ENCODE measurements around the gene MTMR3.
"Not testable (repeated sequence)": the region's sequence is repeated elsewhere in the genome, so short reads cannot be mapped to it uniquely, and the experiment has no call there.

Gene MTMR3

GRCh38 chr22:29967461-29967860 is 84.5 kb downstream of the MTMR3 start:
- DNase-seq (ENCODE audit: low read depth) = no peak

GRCh38 chr22:29971607-29972006 is 88.6 kb downstream of the MTMR3 start:
- no peak for DNase-seq (ENCODE audit: low read depth)

GRCh38 chr22:29972121-29972520 is 89.1 kb downstream of the MTMR3 start:
- no peak for DNase-seq (ENCODE audit: low read depth)

DNA sequence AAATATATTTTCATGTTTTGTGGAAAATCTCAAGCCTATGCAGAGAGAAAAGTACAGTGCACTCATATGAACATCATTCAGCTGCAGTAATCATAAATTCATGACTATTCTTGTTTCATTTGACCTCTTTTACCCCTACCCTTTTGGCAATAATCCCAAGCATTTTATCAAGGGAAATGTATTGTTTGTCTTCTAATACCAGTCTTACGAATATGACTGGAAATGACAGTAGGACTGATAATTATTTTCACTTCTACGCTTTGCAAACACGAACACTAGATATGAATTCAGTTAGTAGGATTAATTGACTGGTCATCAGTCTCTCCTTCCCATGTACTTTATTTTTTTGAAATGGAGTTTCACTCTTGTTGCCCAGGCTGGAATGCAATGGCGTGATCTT is 90.3 kb downstream of the MTMR3 start:
- no peak for DNase-seq (ENCODE audit: low read depth)

DNA sequence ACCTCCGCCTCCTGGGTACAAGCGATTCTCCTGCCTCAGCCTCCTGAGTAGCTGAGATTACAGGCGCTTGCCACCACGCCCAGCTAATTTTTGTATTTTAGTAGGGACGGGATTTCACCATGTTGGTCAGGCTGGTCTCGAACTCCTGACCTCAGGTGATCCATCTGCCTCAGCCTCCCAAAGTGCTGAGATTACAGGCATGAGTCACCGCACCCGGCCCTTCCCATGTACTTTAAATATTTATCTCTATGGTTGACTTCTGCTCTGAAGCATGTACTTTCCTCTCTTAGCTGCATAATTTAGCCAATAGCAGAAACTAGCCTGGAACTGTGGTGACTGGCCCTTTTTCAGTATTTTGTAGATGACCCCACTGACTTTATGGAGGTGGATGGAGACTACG is 90.7 kb downstream of the MTMR3 start:
- DNase-seq (ENCODE audit: low read depth) = not testable (repeated sequence)

- DNase-seq (ENCODE audit: low read depth) = no peak
These were observed 92.5 kb downstream of the MTMR3 start for GRCh38 chr22:29975494-29975893.

- no peak for DNase-seq (ENCODE audit: low read depth)
These were observed 94.1 kb downstream of the MTMR3 start for GRCh38 chr22:29977107-29977506.

- no peak for DNase-seq (ENCODE audit: low read depth)
These were observed 96.9 kb downstream of the MTMR3 start for GRCh38 chr22:29979777-29980321.

DNA sequence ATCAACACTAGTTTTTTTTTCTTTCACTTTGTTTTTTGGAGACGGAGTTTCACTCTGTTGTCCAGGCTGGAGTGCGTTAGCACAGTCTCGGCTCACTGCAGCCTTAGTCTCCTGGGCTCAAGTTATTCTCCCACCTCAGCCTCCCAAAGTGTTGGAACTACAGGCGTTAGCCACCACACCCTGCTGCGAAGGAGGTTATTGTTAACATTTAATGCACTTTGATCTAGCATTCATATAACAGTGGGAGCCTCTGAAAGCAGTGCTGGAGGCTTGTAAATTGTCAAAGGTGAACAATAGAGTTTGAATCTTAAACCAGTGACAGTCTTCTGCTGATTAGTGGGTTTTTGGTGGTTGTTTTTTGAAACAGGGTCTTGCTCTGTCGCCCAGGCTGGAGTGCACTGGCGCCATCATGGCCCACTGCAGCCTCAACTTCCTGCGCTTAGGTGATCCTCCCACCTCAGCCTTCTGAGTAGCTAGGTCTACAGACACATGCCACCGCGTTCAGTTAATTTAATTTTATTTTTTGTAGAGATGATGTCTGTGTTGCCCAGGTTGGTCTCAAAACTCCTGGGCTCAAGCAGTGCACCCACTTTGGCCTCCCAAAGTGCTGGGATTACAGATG is 100.4 kb downstream of the MTMR3 start:
- no peak for DNase-seq (ENCODE audit: low read depth)

DNA sequence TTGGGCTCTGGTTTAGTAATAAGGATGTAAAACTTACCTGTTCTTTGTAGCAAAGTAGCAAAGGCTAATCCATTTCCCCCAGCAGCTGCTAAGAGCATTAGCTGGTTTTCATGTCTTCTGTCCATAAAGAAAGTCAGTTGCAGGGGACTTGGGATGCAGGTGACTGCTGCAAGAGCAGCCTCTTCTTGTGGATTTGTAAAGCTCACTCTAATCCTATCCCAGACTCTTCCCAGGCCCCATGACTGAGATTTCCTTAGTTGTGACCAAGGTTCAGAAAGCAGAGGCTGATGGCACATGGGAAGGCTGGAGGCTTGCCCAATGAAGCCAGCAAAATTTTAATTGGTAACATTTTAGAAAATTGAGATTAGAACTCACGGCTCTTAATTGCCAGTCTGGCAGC is 102.9 kb downstream of the MTMR3 start:
- DNase-seq (ENCODE audit: low read depth) = no peak

GRCh38 chr22:29987137-29987536 is 104.2 kb downstream of the MTMR3 start:
- no peak for DNase-seq (ENCODE audit: low read depth)

DNA sequence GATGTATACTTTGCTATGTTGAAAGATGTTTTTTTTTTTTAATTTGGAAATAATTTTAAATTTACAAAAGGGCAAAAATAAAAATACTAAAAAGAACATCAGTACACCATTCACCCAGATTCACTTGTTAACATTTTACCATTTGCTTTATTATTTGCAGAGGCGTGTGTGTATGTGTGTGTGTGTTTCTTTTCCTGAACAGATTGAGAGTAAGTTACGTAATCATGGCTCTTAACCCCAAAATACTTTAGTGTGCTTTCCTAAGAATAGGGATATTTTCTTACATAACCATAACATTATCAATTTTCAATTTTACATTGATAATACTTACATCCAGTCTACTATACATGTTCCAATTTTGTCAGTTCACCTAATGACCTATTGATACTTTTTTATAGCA is 105.7 kb downstream of the MTMR3 start:
- DNase-seq (ENCODE audit: low read depth) = no peak

- DNase-seq (ENCODE audit: low read depth) = no peak
These were observed 106.5 kb downstream of the MTMR3 start for GRCh38 chr22:29989446-29989845.

DNA sequence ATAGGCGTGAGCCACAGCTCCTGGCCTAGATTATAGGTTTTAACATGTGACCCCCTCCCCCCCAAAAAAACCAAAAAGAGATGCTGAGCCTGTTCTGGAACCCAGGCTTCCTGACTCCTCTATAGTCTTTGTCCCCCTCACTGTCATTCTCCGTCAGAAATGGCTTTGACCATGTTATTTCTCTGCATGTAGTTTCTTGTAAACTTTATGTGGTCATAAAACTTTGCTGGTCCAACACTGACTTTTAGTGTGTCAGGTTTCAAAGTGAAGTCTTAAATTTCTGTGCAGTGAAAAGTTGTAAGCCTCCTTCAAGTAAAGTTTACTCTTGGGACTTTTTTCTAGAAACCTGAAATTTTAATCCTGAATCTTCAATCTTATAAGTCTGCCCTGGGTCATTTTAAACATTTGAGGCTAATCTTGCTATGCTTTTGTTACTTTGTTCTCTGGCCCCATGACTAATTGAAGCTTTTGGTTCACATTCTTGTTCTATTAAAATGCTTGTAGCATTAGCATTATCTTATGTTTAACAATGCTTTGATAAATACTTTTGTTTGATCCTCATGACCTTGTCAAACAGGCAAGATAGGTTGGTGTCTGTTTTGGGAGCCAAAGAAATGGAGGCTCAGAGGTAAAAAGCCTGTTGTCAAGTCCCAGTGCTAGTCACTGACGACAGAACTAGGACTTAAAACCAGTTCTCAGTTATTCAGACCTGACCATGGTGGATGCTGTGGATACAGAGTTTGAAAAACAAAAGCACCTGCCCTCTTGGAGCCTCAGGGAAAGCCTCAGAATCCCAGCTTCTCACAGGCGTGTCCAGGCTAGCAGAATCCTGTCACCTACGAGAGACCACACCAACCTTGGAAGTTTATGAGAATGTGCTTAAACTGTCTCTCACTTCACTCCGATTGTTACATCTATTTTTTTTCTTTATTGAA is 109.6 kb downstream of the MTMR3 start:
- no peak for DNase-seq (ENCODE audit: low read depth)

DNA sequence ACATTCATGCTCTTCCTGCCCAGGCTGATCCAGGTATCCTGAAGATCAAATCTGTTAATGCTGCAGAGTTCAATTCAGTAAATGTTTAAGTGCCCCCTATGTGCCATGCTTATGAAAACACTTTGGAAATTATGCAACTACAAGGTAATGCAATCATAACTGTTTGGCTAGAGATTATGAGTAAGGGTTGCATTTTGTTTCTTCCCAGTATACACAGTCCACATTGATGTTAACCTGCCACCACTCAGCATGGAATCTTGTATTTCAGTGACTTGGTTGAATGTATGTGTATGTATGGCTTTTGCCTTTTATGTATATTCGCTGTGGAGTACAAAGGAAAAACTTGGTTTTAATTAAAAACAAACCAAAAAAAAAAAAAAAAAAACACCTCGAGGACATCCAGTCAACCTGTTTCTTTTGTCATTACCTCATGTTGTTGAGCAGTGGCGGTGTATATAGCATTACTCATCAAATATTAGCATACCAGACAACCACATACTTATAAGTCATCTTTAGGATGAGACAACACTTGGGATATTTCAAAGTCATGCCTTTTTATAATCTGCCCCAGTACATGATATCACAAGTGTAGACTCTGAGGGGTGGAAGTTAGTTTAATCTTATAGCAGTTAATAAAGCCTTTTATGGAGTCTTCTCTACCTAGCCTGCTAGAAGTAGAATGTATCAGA is 111.2 kb downstream of the MTMR3 start:
- no peak for DNase-seq (ENCODE audit: low read depth)

DNA sequence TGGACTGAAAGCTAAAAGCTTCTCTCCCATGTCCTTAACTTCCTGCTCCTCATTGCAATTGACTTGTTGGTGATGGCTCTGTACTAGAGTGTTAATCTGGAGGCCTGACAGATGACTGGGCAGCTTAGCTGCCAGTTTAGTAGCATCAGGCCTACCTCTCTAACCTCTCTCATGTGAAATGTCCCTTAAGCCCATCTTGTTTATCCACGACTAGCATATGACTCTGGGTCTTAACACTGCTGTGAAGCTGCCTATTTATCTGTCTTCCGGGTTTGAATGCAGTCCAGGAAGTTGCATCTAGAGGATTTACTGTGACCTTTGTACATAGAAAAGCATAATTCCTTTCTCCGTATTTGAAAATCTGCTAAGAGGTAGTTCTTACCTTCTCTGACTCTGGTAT is 112.0 kb downstream of the MTMR3 start:
- DNase-seq (ENCODE audit: low read depth) = no peak

GRCh38 chr22:29997107-29997506 is 114.1 kb downstream of the MTMR3 start:
- no peak for DNase-seq (ENCODE audit: low read depth)

GRCh38 chr22:29997516-29997915 is 114.5 kb downstream of the MTMR3 start:
- no peak for DNase-seq (ENCODE audit: low read depth)

DNA sequence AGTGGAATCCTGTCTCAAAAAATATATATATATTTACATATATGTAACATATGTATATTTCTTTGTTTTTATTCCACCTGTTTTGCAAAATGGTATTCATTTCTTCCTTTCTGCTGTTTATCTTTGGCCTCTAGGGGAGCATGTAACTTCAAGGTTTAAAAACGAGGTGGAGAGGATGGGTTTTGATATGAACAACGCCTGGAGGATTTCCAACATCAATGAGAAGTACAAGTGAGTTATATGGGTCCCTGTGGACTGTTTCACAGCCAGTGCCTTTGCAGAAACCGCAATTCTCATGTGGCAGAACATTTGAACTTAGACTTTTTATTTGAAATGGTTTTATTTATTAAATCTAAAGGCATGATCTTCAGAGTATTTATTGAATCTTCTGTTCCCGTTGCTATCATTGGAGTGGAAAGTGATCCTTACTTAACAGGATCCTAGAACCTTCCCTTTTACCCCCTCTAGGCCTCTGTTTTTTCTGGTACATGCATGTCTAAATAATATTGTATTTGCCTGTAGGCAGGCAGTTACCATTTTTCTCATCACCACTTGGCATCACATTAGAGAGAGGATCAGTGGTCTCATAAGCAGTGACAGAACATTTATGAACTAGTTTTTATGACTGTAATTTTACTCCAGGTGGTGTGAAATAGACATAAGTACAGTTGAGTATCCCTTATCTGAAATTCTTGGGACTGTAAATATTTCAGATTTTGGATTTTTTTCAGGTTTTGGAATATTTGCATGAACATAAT is 115.8 kb downstream of the MTMR3 start:
- no peak for DNase-seq (ENCODE audit: low read depth)

GRCh38 chr22:30000566-30000965 is 117.6 kb downstream of the MTMR3 start:
- DNase-seq (ENCODE audit: low read depth) = no peak

DNA sequence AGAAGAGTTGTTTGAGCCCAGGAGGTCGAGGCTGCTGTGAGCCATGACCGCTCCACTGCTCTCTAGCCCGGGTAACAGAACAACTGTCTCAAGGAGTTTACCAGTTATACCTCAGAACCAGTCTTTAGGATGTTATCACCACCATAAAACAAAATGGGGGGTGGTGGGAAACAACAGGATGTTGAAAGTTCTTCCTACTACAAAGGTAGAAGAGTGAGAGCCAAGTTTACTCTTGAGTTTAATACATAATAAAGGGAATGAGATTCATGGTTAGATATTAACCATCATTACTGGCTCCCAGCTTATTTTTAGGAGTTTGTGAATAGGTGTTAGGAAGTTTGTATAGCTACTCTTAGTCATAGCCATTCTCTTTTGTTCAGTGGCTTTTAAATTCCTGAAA is 118.5 kb downstream of the MTMR3 start:
- DNase-seq (ENCODE audit: low read depth) = no peak

Data from stimulated activated CD8-positive, alpha-beta memory T cell treated with anti-CD3 and anti-CD28 coated beads, Interleukin-15, amount 100 ng/mL, for 24 hours (primary cell).